Measurements from ENCODE around the gene PAN2.
A peak's percentile ranks its signal among the peaks of the same experiment; 100 is the strongest.

PAN2 gene

GRCh38 chr12:56267443-56268071 lies 66.2 kb downstream of the PAN2 start:
- no peak for DNase-seq (ENCODE audit: low spot score)

GRCh38 chr12:56266693-56267442 lies 66.9 kb downstream of the PAN2 start, which contains the start of gene COQ10A:
TSS of gene COQ10A (plus strand) at chr12:56266942. CDS start at chr12:56267119, 177 bp downstream.
- peak; percentile 93 for DNase-seq (ENCODE audit: low spot score)
